HEK293 (cell line): Measurements from ENCODE around the gene MGA.

ENCODE experiments used
- CTCF ChIP-seq: fragments of 450-650 bp; formaldehyde crosslinking; IDR thresholded peaks from 2 replicates; pipeline ENCODE4 v1.5.1; 2016; ENCODE audit warnings: missing biosample characterization, missing genetic modification characterization
- ELK4 ChIP-seq: IDR thresholded peaks from 2 replicates; pipeline ENCODE4 v1.6.1; 2011; ENCODE audit warnings: mild to moderate bottlenecking, low read depth, low read length, borderline replicate concordance
- KLF16 ChIP-seq: fragments of 450-650 bp; formaldehyde crosslinking; IDR thresholded peaks from 2 replicates; pipeline ENCODE4 v1.5.1; 2017; ENCODE audit warnings: missing biosample characterization, missing genetic modification characterization
- OVOL3 ChIP-seq: fragments of 450-650 bp; formaldehyde crosslinking; IDR thresholded peaks from 2 replicates; pipeline ENCODE4 v1.5.1; 2016; ENCODE audit warnings: missing biosample characterization, missing genetic modification characterization
- SP3 ChIP-seq: fragments of 450-650 bp; formaldehyde crosslinking; IDR thresholded peaks from 2 replicates; pipeline ENCODE4 v1.5.1; 2016; ENCODE audit warnings: missing biosample characterization, missing genetic modification characterization
- TCF7L2 ChIP-seq: IDR thresholded peaks from 2 replicates; pipeline ENCODE4 v1.6.1; 2011; ENCODE audit warnings: low read depth, mild to moderate bottlenecking, inconsistent platforms, low read length, moderate library complexity, borderline replicate concordance
- ZBTB7A ChIP-seq: fragments of 450-650 bp; formaldehyde crosslinking; IDR thresholded peaks from 2 replicates; pipeline ENCODE4 v1.5.1; 2016; ENCODE audit warnings: low read depth, missing biosample characterization, missing genetic modification characterization
- ZIC2 ChIP-seq: fragments of 450-650 bp; formaldehyde crosslinking; IDR thresholded peaks from 2 replicates; pipeline ENCODE4 v1.5.1; 2016; ENCODE audit warnings: missing biosample characterization, missing genetic modification characterization
- ZNF335 ChIP-seq: fragments of 450-650 bp; formaldehyde crosslinking; conservative IDR thresholded peaks from 2 replicates; pipeline ENCODE4 v1.5.1; 2016; ENCODE audit warnings: missing biosample characterization, missing genetic modification characterization
- ZNF830 ChIP-seq: fragments of 450-650 bp; IDR thresholded peaks from 2 replicates; pipeline ENCODE4 v1.5.0; 2018; ENCODE audit warnings: missing biosample characterization, missing genetic modification characterization, low read depth, mild to moderate bottlenecking, moderate library complexity
- TF ChIP-seq, protein P1 (sequence below): fragments of 450-650 bp; formaldehyde crosslinking; optimal IDR thresholded peaks from 2 replicates; pipeline ENCODE3; 2016; ENCODE audit warnings: missing biosample characterization, mild to moderate bottlenecking, missing genetic modification characterization

DNA sequence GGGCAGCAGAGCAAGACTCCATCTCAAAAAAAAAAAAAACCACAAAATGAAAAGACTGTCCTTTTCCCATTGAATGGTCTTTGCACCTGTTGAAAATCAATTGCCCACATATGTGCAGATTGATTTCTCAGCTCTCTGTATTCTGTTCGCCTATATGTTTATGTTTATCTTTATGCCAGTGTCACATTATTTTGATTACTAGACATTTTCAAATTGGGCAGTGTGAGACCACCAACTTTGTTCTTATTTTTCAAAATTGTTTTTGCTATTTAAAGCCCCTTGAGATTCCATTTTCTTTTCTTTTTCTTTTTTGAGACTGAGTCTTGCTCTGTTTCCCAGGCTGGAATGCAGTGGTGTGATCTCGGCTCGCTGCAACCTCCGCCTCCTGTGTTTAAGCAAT, 18.5 kb downstream of the MGA start:
- TF ChIP-seq ZNF830 (no peak), OVOL3 (tag by site-specific recombination) (no peak), CTCF (tag by site-specific recombination) (no peak), ZIC2 (tag by site-specific recombination) (no peak), KLF16 (no peak), ZBTB7A (tag by site-specific recombination) (no peak), ZNF335 (no peak), TCF7L2 (no peak), SP3 (tag by site-specific recombination) (no peak), ELK4 (no peak)
- TF ChIP-seq, protein P1, sequence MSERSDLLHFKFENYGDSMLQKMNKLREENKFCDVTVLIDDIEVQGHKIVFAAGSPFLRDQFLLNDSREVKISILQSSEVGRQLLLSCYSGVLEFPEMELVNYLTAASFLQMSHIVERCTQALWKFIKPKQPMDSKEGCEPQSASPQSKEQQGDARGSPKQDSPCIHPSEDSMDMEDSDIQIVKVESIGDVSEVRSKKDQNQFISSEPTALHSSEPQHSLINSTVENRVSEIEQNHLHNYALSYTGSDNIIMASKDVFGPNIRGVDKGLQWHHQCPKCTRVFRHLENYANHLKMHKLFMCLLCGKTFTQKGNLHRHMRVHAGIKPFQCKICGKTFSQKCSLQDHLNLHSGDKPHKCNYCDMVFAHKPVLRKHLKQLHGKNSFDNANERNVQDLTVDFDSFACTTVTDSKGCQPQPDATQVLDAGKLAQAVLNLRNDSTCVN (tag by site-specific recombination) = no peak
